GM21447 (cell line): Measurements from ENCODE around the gene GUCY2D.

Experiments used
- ATAC-seq: cut with Tn5 transposase; IDR thresholded peaks from one replicate; pipeline ENCODE4 v1.9.1; 2021; ENCODE audit not compliant: unreplicated experiment

GUCY2D gene

GRCh38 chr17:8062807-8063483 is 60.5 kb downstream of the GUCY2D start:
- ATAC-seq = no peak

GRCh38 chr17:8063761-8064534 is 61.5 kb downstream of the GUCY2D start:
- no peak for ATAC-seq

- no peak for ATAC-seq
These were observed 62.2 kb downstream of the GUCY2D start for GRCh38 chr17:8064561-8065019.

- no peak for ATAC-seq
These were observed 64.7 kb downstream of the GUCY2D start for GRCh38 chr17:8066841-8067775.

GRCh38 chr17:8067806-8068205 is 65.4 kb downstream of the GUCY2D start:
- no peak for ATAC-seq

GRCh38 chr17:8068736-8069586 is 66.5 kb downstream of the GUCY2D start:
- ATAC-seq = no peak

GRCh38 chr17:8069587-8069860 is 67.1 kb downstream of the GUCY2D start:
- ATAC-seq = no peak
